Stimulated activated CD4-positive, alpha-beta T cell treated with anti-CD3 and anti-CD28 coated beads, Interleukin-1b, Interleukin-23, amount 100 ng/mL, for 48 hours (primary cell): ENCODE data around the gene TEX38.
"Not testable (repeated sequence)": the region's sequence is repeated elsewhere in the genome, so short reads cannot be mapped to it uniquely, and the experiment has no call there.

Experiments used
- DNase-seq: peaks from one replicate; pipeline ENCODE4 v3.0.0-alpha.2; 2020

Gene TEX38

DNA sequence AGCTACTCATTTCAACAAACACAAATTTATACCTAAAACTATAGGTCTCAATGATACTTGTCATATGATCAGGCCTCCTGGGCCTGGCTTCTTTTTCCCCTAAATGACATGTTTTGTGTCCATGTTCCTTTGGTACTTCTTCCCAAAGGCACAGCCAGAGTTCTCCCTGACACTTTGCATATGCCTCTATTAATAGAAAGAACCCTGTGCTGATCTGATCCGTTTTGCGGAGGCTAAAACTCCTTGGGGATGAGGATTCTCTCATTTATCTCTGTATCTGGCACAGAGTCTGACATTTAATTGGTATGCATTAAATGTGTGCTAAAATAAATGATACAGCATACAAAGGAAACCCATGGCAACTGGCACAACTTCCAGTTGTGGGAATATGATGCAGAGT, 15.0 kb upstream of the TEX38 start:
- no peak for DNase-seq

DNA sequence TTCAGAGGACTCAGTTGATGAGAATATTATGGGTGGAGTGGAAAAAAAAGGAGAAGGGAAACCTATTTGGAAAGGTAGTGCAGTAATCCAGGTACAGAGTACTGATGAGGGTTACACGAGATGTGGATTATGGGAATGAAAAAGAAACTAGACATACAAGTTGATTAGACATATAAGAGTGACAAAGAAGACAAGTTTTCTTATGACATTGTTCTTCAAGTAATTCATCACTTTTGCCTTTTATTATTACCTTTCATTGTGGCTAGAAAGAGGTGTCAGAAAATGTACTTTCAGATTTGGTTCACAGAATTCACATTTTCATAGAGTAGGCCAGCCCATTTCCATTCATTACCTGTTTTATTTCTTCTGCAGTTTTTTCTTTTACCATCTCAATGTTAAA, 13.9 kb upstream of the TEX38 start:
- DNase-seq: no peak

DNA sequence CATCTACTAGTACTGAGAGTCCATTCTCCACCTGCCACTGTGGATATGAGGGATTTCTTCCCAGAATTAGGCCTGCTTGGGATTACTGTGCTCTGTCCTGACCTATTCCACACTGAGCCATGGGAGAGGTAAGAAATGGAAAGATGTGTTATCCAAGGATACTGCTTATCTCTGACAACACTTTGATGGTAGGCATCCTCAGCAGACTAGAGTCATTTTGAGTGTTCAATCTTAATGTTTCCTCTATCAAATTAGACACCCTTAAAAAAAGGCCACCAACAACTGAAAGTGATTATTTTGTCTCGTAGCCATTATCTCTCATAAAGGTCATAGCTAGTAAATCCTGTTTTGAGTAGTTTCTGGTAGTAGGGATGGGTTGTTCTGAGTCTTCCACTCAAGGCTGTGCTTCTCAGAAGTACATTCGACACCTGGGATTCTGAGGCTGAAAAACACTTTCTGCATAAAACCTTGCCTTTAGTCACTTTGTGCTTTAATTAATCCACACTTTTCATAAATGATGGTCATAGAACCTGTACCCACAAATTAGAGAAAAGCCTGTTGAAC, 12.3 kb upstream of the TEX38 start:
- DNase-seq: no peak

DNA sequence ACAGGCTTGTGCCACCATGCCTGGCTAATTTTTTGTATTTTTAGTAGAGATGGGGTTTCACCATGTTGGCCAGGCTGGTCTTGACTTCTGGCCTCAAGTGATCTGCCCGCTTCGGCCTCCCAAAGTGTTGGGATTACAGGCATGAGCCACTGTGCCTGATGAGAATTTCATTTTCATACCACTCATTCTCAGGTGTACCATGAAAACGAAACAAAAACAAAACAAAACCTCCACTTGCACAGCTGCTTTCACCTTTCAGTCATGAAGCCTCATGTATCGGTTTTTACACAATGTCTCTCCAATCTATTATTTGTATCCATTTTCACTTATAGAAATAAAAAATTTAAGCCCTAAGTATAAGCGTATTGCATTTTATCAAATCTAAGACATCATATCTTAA, 11.5 kb upstream of the TEX38 start:
- not testable (repeated sequence) for DNase-seq

DNA sequence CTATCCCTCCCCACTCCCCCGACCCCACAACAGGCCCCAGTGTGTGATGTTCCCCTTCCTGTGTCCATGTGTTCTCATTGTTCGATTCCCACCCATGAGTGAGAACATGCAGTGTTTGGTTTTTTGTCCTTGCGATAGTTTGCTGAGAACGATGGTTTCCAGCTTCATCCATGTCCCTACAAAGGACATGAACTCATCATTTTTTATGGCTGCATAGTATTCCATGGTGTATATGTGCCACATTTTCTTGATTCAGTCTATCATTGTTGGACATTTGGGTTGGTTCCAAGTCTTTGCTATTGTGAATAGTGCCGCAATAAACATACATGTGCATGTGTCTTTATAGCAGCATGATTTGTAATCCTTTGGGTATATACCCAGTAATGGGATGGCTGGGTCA, 8.7 kb upstream of the TEX38 start:
- not testable (repeated sequence) for DNase-seq

DNA sequence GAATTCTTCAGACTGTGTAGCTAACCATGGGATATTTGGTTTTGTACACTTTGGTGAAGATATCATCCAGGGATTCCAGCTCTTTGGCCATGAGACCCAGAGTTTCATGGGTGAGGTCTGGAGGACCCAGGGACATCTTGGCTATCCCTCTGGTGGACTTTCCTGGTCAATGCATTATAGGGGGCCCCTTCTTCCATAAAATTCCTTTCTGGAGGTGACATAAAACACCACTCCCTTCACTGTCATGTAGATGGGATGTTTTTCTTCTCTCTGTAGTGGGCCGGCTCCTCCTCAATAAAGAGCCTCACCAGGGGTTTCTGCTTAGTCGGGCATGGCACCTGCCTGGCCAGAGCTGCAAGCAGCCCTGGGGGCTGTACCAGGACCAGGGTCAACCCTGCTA, 5.7 kb upstream of the TEX38 start:
- DNase-seq: no peak

DNA sequence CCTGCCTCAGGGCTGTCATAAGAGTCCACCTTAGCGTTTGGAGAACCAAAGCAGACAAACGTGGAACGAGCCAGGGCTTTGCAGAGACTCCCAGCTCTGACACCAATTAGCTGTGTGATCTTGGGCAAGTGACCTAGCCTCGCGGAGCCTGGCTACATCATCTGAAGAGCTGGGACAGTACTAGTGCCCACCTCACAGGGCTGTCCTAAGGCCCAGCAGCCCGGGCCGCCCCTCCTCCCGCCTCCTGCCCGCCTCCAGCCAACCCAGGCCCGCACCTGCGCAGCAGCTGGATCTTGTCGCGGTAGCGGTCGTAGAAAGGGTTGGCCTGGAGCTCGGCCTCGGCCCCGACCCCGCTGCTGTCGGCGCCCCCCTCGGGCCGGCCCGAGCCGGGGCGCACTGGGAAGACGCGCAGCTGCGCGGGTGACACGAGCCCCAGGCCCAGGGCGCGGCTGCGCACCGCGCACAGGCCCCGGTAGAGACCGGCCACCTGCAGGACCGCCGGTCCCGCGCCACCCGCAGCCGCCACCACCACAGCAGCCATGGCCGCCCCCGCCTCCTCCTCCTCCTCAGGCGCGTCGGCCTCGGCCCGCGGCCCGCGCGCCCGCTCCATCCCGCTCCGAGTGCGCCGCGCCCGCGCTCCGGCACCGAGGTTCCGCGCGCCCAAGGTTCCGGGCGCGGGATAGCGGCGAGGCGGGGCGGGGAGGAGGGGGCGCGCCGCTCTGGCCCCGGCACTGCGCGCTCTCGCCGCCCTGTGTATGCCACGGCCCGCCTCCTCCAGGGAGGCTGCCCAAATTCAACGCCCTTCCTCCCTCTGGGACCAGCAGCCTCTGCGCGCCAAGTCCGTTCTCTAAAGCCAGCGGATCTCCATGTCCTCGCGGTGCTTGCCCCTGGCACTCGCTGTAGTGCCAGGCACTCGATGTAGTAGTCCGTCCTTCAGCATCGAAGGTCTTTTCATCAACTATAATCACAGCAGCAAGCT, 3.6 kb upstream of the TEX38 start, which contains the start of gene ATPAF1:
ATPAF1 (minus strand) TSS at position 583 of the 979 bp plus-strand sequence; CDS start at position 541, 42 bp downstream.
- DNase-seq: peak; percentile 69

DNA sequence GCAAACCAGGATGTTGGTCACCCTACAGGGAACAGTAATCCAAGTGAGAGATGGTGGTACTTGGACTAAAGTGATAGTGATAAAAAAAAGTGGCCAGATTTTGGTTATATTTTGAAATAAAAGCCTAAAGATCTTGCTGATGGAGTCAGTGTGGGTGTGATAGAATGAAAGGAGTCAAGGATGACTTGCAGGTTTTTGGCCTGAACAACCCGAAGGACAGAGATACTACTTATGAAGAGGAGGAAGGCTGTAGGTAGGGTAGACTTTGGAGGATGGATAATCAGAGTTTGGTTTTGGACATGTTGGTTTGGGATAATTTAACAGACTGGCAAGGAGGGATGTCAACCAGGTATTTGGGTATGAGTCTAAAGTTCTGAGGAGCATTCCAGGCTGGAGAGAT, 1.5 kb upstream of the TEX38 start:
- DNase-seq: no peak

DNA sequence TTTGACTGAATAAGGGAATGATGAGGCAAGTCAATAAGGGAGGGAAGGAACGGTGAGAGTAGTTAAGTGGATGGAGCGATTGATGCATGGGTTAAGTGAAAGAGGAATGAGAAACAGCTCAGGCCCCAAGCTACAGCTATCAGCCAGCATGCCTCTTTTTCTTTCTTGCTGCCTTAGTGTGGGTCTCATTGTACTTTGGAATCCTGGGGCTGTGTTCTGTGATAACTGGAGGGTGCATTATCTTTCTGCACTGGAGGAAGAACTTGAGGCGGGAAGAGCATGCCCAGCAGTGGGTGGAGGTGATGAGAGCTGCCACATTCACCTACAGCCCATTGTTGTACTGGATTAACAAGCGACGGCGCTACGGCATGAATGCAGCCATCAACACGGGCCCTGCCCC, 1.0 kb downstream of the TEX38 start:
- DNase-seq: no peak

DNA sequence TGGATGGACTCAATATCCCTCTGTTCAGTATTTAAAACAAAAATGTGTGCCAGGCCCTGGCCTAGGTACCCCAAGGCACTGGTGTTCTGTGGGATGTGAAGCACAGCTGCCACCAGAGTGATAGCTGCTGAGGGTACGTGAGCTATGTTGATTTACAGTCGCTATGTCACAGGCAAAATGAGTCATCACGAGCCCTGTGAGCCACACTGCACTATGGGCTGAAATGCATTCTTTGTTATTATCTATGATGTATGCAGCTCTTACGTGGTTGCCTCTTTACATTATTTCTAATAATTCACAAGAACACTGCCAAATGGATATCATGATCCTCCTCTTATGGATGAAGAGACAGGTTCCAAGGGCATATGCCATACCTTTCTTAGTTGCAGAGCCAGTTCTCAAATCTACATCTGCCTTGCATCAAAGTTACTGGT, 2.1 kb downstream of the TEX38 start:
- peak; percentile 20 for DNase-seq

DNA sequence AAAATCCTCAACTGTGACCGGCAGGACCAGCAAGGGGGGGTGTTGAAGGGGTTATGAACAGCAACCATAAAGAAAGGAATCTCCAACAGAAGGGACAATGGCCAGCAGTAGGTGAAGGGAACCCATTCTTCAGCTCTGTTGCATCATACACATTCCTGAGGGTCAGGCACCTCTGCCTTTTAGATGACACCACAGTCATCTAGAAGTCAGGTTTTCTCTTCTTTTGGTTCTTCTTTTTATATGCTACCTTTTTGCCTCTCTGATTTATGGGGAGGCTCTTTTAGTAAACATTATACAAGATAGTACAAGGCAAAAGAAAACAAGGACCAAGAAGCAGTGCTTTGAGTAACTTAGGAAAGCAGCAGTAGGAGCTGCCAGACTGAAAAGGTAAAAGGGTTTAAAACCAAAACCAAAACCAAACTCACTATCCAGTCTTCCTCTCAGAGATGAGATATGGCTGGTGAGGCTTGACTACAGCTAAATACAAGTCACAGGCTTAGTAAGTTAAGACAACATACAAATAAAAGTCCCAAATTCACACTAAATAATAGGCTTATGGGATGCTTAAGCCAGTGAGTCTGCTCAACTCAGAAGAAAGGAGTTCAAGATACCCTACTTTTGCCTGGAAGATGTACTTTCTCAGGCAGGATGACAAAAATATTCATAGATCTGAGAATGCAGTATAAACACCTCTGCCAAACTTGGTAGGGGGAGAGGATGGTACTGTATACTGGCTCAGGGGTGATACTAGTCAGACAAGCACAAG, 4.1 kb downstream of the TEX38 start:
- DNase-seq: no peak

DNA sequence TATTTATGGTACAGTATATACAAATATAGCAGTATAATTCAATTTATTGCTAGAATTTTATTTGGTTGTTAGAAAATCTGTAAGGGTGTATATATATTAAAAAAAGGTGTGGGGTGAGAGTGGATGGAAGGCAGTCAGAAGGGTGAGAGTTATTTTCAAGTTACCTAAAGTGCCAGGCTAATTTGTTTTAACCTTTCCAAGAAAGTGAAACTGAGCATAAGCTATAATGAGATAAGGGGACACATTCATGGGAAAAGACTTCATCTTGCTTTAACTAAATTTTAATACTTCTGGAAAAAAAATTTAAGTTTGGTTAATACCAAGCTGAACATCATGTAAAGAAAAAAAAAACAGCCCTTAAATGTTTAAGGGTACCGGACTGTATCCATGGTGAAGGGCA, 4.9 kb downstream of the TEX38 start:
- no peak for DNase-seq

DNA sequence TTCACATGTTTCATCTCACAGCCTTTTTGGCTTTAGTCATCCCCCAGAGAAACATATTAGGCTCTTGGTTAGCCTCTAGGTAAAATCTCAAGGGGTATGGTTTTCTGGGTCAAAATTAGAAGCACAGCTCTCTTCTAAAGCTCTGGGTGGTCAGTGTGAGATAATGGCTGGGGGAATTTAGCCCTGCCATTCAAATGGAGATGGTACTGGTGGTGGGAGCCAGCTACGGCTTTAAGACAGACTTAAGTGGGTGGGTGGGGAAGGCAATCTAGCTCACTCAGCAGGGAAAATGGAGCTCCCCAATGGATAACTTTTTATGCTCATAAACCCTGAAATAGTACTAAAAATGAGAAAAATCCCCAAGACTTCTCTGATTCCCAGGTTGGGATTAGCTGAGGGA, 5.7 kb downstream of the TEX38 start:
- DNase-seq: no peak

DNA sequence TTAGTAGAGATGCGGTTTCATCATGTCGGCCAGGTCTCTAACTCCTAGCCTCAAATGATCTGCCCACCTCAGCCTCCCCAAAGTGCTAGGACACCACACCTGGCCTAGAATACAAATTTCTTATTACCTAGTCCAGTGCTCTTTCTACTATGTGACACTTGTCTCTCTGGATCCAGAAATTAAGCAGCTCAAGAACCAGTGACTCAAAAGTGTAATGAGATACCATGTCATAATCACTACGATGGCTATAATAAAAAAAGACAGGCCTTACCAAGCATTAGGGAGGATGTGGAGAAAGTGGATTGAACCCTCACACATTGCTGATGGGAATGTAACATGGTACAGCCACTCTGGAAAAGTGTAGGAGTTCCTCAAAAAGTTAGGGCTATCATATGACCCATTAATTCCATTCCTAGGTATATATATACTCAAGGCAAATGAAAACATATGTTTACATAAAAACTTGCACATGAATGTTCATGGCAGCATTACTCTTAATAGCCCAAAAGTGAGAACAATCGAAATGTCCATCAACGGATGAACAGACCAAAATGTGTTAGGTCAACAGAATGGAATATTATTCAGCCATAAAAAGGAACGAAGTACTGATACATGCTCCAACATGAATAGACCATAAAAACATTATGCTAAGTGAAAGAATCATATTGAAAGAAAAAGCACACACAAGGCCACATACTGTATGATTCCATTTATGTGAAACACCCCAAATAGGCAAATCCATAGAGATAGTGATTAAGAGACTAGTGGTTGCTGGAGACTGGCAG, 8.3 kb downstream of the TEX38 start:
- no peak for DNase-seq

DNA sequence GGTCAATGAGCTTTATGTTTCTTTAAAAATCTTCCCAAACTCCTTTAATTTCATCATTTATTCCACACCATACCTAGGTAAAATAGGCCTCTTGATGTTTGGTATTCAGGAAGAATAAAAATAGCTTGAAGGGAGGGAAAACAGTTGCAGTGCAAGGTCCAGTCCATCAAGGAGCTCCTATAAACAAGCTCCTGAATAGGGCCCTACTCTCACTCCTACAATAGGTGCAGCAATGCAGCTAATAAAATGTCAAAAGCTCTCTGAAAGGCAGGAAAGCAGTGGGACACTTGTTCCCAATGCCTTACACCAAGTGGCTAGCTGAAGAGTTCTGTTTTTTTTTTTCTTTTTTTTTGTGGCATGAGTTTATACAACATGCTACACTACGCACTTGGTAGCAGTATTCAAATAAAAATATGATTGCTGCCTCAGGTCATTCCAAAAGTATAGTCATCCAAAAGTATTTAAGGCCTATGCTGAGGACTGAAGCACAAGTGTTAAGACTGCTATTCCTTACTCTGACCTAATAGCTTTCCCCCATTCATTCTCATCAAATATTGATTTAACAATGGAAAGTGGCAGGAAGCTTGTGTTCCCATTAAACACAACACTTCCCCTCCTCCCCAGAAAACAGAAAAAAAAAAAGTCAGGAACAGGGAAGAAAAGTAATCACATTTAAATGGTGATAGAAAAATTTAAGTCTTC, 9.8 kb downstream of the TEX38 start:
- no peak for DNase-seq

DNA sequence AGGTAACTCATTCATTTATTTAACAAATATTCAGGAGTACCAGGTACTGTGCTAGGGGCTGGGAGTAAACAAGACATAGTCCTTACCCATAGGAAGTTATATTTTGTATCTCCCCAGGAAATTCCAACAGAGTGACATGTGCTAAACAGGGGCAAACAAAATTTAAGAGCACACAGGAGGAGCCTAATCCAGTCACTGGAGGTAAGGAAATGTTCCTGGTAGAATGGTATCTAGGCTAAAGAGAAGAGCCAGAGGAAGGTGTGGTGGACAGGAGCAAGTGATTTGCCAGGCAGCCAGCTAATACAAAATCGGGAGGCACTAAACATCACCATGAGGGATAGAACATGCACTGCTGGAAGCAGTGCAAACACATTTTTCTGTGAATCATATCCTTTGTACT, 10.4 kb downstream of the TEX38 start:
- no peak for DNase-seq

DNA sequence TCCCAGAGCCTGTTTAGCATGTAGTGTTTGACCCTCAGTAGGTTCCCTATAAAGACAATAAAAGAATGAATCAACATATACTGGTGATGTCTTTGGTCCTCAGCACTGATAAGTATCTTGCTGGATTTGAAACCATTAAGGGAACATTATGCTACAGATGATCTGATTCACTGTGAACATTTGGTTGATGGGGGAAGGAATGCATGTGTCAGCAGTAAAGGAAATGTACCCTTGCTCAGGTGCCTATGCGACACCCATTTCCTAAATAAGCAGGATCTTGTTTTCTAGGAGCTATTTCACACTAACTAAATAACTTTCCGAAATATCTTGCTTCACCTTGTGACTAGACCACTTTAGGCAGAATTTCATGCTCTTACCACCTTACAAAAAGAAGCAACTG, 13.0 kb downstream of the TEX38 start:
- no peak for DNase-seq

DNA sequence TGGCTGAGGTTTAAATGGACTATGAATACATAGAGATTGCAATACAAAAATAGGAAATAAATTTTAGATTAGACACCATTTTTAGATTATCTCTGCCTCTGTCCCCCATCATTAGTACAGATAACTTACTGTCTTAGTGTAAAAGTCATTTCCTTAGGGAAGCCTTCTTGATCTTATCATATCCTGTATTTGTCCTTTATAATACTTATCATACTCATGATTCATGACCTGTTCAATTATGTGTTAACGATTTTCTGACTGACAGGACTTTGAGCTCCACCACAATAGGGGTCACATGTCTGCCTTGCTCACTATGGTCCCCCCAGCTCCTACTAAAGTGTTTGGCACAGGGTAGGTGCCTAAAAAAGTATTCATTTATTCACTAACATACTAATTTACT, 14.6 kb downstream of the TEX38 start:
- DNase-seq: no peak

DNA sequence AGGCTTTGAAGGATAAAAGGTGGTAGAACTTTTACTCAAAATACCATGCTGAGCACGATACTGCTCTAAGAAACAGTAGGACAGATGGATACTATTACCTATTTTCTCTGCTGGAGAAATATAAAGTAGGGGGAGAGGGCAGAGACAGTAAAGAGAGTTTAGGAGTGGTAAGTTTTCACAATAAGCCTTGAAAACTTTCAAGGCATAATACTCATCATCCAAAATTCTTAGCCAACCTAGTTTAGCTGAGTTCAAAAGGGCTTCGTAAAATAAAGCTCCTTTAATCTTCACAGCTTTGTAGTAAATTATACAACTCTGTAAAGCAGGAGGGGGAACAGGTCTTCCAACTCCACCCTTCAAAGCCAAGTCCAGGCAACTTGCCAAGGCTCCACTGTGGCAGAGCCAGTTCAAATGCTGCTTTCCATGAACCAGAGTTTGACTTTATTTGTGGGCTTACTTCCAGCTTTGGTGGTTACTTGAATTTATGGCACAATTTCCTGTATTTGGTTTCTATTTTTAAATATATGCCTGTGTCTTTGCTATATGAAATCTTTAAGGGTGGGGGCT, 15.5 kb downstream of the TEX38 start:
- no peak for DNase-seq

DNA sequence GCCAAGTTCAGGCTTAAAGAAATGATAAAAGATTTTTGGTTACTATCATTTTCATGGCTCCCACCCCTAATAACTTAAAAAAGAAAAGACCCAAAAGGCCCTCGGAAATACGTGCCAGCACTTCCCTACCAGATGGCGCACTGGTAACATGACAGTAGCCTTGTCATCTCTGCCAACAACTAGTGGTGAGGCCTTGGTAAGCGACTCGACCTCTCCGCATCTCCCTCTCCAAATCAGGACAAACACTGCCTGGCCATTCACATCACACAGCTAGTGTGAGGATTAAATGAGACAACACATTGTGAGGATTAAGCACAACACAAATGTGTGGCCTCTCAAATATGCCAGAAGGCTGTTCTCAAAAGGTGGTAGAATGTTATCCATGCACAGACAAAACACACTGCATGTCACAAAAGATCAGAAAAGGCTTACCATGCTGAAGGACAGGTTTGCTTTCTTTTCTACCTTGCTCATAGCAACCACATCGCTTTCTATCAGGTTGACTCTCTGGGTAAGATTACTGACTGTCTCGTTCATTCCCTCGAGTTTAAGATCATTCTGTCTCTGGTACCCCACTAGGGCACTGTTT, 16.4 kb downstream of the TEX38 start:
- no peak for DNase-seq

DNA sequence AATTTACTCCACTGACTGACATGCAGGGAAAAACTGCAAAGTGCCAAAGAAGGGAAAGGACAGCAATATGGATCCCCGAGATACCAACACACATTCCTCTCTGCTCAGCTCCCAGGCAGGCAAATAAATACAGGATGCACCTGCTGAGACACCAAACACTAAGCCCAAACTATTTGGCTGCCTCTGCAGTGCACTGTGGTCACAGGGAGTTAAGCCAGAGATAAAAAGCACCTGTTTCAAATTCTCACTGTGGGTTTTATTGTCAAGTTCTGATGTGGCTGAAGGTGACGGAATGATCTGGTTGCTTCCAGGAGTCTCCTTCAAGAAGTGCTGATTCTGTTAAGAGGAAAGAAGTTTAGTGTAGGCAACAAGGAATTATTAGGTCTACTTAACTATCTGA, 17.7 kb downstream of the TEX38 start:
- no peak for DNase-seq
